ENCODE results near the gene PDS5A.
"Not testable (repeated sequence)": the region's sequence is repeated elsewhere in the genome, so short reads cannot be mapped to it uniquely, and the experiment has no call there.

The PDS5A gene

DNA sequence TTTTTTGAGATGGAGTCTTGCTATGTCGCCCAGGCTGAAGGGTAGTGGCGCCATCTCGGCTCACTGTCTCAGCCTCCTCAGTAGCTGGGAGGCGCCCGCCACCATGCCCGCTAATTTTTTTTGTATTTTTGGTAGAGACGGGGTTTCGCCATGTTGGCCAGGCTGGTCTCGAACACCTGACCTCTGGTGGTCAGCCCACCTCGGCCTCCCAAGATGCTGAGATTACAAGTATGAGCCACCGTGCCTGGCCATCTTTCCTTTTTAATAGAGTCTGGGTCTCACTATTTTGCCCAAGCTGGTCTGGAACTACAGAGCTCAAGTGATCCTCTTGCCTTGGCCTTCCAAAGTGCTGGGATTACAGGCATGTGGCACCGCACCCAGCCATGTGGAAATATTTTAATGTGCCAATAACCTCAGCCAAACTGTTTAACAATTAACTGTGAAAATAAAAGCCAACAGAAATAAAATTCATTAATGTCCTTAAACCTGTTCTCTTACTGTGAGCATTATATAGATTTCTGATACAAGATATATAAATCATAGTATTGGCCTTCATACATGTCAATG is 16.3 kb downstream of the PDS5A start:
- no peak for DNase-seq (ENCODE audit: low read depth)

- no peak for DNase-seq (ENCODE audit: low read depth)
These were observed 26.7 kb downstream of the PDS5A start for GRCh38 chr4:39950861-39951481.

- DNase-seq (ENCODE audit: low read depth): no peak
These were observed 29.7 kb downstream of the PDS5A start for GRCh38 chr4:39947963-39948362.

DNA sequence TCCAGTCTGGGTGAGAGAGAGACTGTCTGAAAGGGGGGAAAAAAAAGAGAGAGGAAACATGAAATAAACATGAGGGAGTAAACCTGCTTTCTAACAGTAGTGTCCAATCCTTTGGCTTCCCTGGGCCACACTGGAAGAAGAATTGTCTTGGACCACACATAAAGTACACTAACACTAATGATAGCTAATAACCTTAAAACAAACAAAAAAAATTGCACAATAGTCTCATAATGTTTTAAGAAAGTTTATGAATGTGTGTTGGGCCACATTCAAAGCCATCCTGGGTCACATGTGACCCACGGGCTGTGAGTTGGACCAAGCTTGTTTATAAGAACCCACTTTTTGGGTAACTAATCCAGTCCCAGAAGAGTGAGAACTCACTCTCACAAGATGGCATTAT is 30.3 kb downstream of the PDS5A start:
- DNase-seq (ENCODE audit: low read depth): no peak

DNA sequence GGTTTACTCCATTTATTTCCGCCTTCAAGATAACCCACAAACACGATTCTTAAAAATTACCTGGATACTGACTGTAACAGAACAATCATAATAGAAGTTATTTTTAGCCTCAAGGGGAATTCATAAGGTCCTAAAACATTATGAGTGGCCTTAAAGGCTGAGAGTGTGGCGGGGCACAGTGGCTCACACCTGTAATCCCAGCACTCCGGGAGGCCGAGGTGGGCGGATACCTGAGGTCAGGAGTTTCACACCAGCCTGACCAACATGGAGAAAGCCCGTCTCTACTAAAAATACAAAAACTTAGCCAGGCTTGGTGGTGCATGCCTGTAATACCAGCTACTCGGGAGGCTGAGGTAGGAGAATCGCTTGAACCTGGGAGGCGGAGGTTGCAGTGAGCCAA is 33.5 kb downstream of the PDS5A start:
- DNase-seq (ENCODE audit: low read depth): not testable (repeated sequence)

DNA sequence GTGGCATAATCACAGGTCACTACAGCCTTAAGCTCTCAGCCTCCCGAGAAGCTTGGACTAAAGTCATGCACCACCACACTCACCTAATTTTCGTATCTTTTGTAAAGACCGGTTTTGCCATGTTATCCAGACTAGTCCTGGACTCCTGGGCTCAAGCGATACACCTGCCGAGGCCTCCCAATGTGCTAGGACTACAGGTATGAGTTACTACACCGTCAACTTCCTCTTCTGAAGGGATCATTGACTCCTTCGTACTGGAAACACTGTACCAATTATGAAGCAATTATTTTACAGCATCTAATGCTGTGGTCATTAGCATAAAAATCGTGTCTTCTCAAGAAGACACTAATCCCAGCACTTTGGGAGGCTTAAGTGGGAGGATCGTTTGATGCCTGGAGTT is 35.2 kb downstream of the PDS5A start:
- no peak for DNase-seq (ENCODE audit: low read depth)

- no peak for DNase-seq (ENCODE audit: low read depth)
These were observed 36.0 kb downstream of the PDS5A start for GRCh38 chr4:39941682-39942217.

- no peak for DNase-seq (ENCODE audit: low read depth)
These were observed 39.9 kb downstream of the PDS5A start for GRCh38 chr4:39937683-39938268.

GRCh38 chr4:39936565-39937418 is 40.9 kb downstream of the PDS5A start:
- DNase-seq (ENCODE audit: low read depth): no peak

GRCh38 chr4:39933671-39934590 is 43.8 kb downstream of the PDS5A start:
- DNase-seq (ENCODE audit: low read depth): no peak

GRCh38 chr4:39932776-39933402 is 44.8 kb downstream of the PDS5A start:
- DNase-seq (ENCODE audit: low read depth): no peak

DNA sequence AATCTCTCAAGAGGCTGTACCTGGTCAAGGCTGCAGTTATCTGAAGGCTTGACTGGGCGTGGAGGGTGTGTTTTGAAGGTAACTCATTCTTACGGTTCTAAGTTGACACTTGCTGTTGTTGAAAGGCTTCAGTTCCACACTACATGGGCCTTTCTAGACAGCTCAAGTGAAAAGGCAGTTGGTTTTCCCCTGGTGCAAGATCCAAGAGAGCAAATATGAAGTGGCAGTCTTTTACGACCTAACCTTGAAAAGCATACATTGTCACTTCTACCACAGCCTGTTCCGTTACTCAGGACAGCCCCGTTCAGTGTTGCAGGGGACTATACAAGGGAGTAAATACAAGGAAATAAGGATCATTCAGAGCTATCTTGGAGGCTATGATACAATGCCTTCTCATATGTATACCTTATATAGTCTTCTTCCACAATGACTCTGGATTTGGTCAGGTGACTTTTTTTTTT is 46.2 kb downstream of the PDS5A start:
- DNase-seq (ENCODE audit: low read depth): no peak

GRCh38 chr4:39928538-39928937 is 49.2 kb downstream of the PDS5A start:
- DNase-seq (ENCODE audit: low read depth): no peak

- no peak for DNase-seq (ENCODE audit: low read depth)
These were observed 53.7 kb downstream of the PDS5A start for GRCh38 chr4:39924014-39924413.

DNA sequence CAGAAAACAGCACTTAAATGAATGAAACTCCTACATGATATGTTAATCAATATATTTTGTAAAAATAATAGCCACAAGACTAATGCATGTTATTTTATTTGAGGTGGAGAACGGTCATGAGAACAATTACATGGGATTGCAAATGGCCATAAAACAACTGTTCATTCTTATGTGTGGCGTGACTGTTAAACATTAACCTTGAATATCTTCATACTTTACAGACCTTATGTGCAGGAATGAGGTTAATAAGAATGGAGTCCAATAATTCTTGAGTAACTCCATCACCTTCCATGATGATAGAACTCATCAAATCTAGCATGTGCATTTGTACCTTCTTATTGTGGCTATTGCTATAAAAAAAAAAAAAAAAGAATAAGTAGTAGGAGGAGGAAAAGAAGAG is 55.3 kb downstream of the PDS5A start:
- DNase-seq (ENCODE audit: low read depth): no peak

GRCh38 chr4:39913471-39913870 is 64.2 kb downstream of the PDS5A start:
- no peak for DNase-seq (ENCODE audit: low read depth)

GRCh38 chr4:39910064-39910463 is 67.6 kb downstream of the PDS5A start:
- DNase-seq (ENCODE audit: low read depth): no peak

- no peak for DNase-seq (ENCODE audit: low read depth)
These were observed 69.4 kb downstream of the PDS5A start for GRCh38 chr4:39908284-39908683.

- DNase-seq (ENCODE audit: low read depth): no peak
These were observed 72.1 kb downstream of the PDS5A start for GRCh38 chr4:39905656-39906055.

DNA sequence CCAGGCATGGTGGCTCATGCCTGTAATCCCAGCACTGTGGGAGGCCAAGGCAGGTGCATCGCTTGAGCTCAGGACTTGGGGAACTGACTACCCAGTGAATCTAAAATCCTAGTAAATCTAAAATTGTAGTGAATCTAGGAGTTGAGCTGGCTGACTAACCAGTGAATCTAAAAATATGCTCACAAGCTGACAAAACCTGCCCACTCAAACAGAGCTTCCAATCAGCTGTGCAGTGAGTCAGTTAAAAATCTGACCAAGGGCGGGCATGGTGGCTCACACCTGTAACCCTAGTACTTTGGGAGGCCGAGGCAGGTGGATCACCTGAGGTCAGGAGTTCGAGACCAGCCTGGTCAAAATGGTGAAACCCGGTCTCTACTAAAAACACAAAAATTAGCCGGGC is 72.7 kb downstream of the PDS5A start:
- DNase-seq (ENCODE audit: low read depth): not testable (repeated sequence)

DNA sequence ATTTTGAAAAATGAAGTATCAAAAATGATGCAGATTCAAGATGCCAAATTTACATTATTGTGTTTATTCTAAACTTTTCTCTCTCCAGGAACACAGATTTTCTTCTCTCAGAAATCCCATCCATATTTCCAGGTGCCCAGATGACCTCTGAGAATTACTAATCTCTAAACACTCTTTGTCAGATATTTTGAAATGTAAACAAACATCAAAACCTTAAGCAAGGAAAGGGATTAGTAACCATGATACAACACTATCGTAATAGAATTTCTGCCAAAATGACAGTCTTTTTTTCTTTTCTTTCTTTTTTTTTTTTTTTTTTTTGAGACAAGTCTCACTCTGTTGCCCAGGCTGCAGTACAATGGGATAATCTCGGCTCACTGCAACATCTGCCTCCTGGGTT is 76.7 kb downstream of the PDS5A start:
- DNase-seq (ENCODE audit: low read depth): no peak
